Measurements from ENCODE around the gene BICRA. TPM values are rescaled to one million over a fixed set of nuclear protein-coding genes. Genes with fewer than 3 reads are reported as not detected.

The BICRA gene
- total and polyA plus RNA-seq, 2 of the 4 experiments (the other 2 are of a cell fraction), result 1.8 to 3.5 TPM

DNA sequence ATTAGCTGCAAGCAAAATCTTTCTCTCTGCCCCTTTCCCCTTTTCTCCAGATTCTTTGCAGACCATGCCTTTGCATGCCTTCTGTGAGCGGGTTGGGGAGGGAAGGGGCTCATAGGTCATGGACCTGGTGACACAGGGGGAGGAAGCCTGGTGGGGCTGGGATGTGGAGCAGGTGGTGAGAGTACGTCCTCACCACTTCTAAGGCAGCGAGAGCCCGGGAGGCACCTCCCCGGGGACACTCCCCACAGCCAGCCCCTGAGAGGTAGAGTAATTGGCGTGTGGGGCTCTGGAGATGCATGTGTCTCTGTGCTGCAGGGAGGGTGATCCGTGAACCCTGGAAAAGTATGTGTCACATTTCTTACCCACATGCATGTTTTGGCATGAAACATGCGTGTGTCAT, 61.8 kb downstream of the BICRA start:
- H2BK5ac ChIP-seq (ENCODE audit: low read depth, low read length, poor library complexity, severe bottlenecking), result no peak overlapping the region
- no peak overlapping the region for H2AK9ac ChIP-seq (replicated peaks; ENCODE audit: low read depth, low read length, poor library complexity)
- peaks cover 11% of the 10 kb centered on the region for H3K4me1 ChIP-seq (ENCODE audit: control insufficient read depth, insufficient read depth, low read length)
- H4K8ac ChIP-seq (ENCODE audit: low read depth in 2 of 2, low read length in 2 of 2), result no peak overlapping the region
- intact Hi-C loops (cut with micrococcal nuclease), result no loop called here
- H3K9me3 ChIP-seq (ENCODE audit: control insufficient read depth, insufficient read depth, low read length), result 0 out of 2 replicates have a peak, but pooled peaks cover 2% of the 10 kb centered on the region
- no peak overlapping the region for H2AFZ ChIP-seq (replicated peaks; ENCODE audit: low read length, poor library complexity)
- peaks cover 41% of the 10 kb centered on the region for H3K36me3 ChIP-seq (ENCODE audit: control insufficient read depth, insufficient read depth, low read length)
- no peak overlapping the region for H3K4ac ChIP-seq (ENCODE audit: low read depth, low read length)
- no peak overlapping the region for H3K56ac ChIP-seq (ENCODE audit: extremely low read depth, insufficient read depth, low read length)
- in situ Hi-C loops (cut with MboI; ENCODE audit: low sequenced_read_pairs), result no loop called here
- H2BK20ac ChIP-seq (ENCODE audit: low read depth, low read length), result no peak overlapping the region
- CTCF ChIA-PET, result no interaction called here
- no peak overlapping the region for H3K27ac ChIP-seq (ENCODE audit: insufficient read depth, low read length)
- H3K4me3 ChIP-seq (ENCODE audit: insufficient read depth, low read depth, low read length), result no peak overlapping the region
- no peak for TF ChIP-seq NFE2L2 (IDR thresholded peaks at IDR 0.05; ENCODE audit: low read depth, low read length)
- TF ChIP-seq FOS (IDR thresholded peaks at IDR 0.05; ENCODE audit: low read depth, low read length), result no peak
- TF ChIP-seq, protein P1, sequence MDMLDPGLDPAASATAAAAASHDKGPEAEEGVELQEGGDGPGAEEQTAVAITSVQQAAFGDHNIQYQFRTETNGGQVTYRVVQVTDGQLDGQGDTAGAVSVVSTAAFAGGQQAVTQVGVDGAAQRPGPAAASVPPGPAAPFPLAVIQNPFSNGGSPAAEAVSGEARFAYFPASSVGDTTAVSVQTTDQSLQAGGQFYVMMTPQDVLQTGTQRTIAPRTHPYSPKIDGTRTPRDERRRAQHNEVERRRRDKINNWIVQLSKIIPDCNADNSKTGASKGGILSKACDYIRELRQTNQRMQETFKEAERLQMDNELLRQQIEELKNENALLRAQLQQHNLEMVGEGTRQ (IDR thresholded peaks at IDR 0.05; ENCODE audit: low read depth, low read length), result no peak
- TF ChIP-seq RCOR1 (IDR thresholded peaks at IDR 0.05; ENCODE audit: insufficient replicate concordance, low read length), result no peak
- TF ChIP-seq, protein P2, sequence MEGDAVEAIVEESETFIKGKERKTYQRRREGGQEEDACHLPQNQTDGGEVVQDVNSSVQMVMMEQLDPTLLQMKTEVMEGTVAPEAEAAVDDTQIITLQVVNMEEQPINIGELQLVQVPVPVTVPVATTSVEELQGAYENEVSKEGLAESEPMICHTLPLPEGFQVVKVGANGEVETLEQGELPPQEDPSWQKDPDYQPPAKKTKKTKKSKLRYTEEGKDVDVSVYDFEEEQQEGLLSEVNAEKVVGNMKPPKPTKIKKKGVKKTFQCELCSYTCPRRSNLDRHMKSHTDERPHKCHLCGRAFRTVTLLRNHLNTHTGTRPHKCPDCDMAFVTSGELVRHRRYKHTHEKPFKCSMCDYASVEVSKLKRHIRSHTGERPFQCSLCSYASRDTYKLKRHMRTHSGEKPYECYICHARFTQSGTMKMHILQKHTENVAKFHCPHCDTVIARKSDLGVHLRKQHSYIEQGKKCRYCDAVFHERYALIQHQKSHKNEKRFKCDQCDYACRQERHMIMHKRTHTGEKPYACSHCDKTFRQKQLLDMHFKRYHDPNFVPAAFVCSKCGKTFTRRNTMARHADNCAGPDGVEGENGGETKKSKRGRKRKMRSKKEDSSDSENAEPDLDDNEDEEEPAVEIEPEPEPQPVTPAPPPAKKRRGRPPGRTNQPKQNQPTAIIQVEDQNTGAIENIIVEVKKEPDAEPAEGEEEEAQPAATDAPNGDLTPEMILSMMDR (conservative IDR thresholded peaks at IDR 0.05; ENCODE audit: low read depth, low read length), result no peak
- no peak for TF ChIP-seq MAFK (IDR thresholded peaks at IDR 0.05; ENCODE audit: low read depth, low read length)
- TF ChIP-seq RAD21 (IDR thresholded peaks at IDR 0.05; ENCODE audit: low read length), result no peak
- TF ChIP-seq BHLHE40 (IDR thresholded peaks at IDR 0.05; ENCODE audit: low read depth, low read length), result no peak
- TF ChIP-seq MAZ (IDR thresholded peaks at IDR 0.05; ENCODE audit: borderline replicate concordance, low read depth, low read length), result no peak
- TF ChIP-seq CEBPB (IDR thresholded peaks at IDR 0.05; ENCODE audit: low read depth, low read length), result no peak
- peaks cover 46% of the 10 kb centered on the region for H4K20me1 ChIP-seq (ENCODE audit: insufficient read depth, low read length)
- H3K9ac ChIP-seq (ENCODE audit: low read depth, low read length), result no peak overlapping the region
- H2BK120ac ChIP-seq (ENCODE audit: low read depth, low read length), result no peak overlapping the region
- DNase-seq (no peak), ATAC-seq (ENCODE audit: low read depth) (no peak)
- no peak overlapping the region for H4K5ac ChIP-seq (ENCODE audit: low read depth, low read length)
- no peak overlapping the region for H4K91ac ChIP-seq (ENCODE audit: insufficient read depth, low read depth, low read length)
- H3K18ac ChIP-seq (ENCODE audit: low read depth, low read length), result no peak overlapping the region
- peaks cover 35 to 91% of the 10 kb centered on the region in 2 experiments for H3K79me1 ChIP-seq (ENCODE audit: low read depth in 1 of 2, low read length in 2 of 2)
- H3K23ac ChIP-seq (ENCODE audit: low read depth, low read length), result no peak overlapping the region
- H3K4me2 ChIP-seq (ENCODE audit: low read depth, low read length), result no peak overlapping the region
- POLR2A ChIA-PET (ENCODE audit: unreplicated experiment), result no interaction called here
- H3K27me3 ChIP-seq (ENCODE audit: control insufficient read depth, insufficient read depth, low read length), result no peaks in the 10 kb centered on the region
- H3K9me1 ChIP-seq (ENCODE audit: insufficient read depth, low read length), result peaks cover 32% of the 10 kb centered on the region
- H2BK15ac ChIP-seq (ENCODE audit: low read depth, low read length), result no peak overlapping the region
- H2AK5ac ChIP-seq (ENCODE audit: low read depth, low read length), result no peak overlapping the region
- WGBS, 2 experiments (ENCODE audit: extremely low coverage in 2 of 2, insufficient read length in 1 of 2), result 93% methylated on average over 2 of the region's 8 CpGs; no CpG with 5 or more reads in 1 of the 2 experiments
- no peak overlapping the region for H3K14ac ChIP-seq (replicated peaks; ENCODE audit: low read depth, low read length)
- BruUV-seq (replicated peaks), result no TSS peak
- dilution Hi-C loops (cut with HindIII; ENCODE audit: low sequenced_read_pairs, unreplicated experiment), result no loop called here
